HEK293 (cell line): ENCODE measurements around the gene ETV4.

Experiments
- BCL11A ChIP-seq: fragments of 450-650 bp; formaldehyde crosslinking; IDR thresholded peaks from 2 replicates; pipeline ENCODE4 v1.5.1; 2016; ENCODE audit warnings: low read depth, missing biosample characterization, missing genetic modification characterization
- EGR2 ChIP-seq: fragments of 450-650 bp; formaldehyde crosslinking; IDR thresholded peaks from 2 replicates; pipeline ENCODE4 v1.5.1; 2016; ENCODE audit warnings: low read depth, missing biosample characterization, missing genetic modification characterization
- GLIS2 ChIP-seq: fragments of 450-650 bp; formaldehyde crosslinking; IDR thresholded peaks from 2 replicates; pipeline ENCODE4 v1.5.1; 2016; ENCODE audit warnings: missing biosample characterization, missing genetic modification characterization
- KLF10 ChIP-seq: fragments of 450-650 bp; IDR thresholded peaks from 2 replicates; pipeline ENCODE4 v1.5.1; 2018; ENCODE audit warnings: missing biosample characterization, mild to moderate bottlenecking, missing genetic modification characterization
- KLF9 ChIP-seq: fragments of 450-650 bp; formaldehyde crosslinking; IDR thresholded peaks from 2 replicates; pipeline ENCODE4 v1.5.1; 2016; ENCODE audit warnings: missing biosample characterization, missing genetic modification characterization, low read depth
- SALL2 ChIP-seq: fragments of 450-650 bp; formaldehyde crosslinking; IDR thresholded peaks from 2 replicates; pipeline ENCODE4 v1.5.0; 2017; ENCODE audit warnings: missing biosample characterization, mild to moderate bottlenecking, missing genetic modification characterization, borderline replicate concordance
- SETDB1 ChIP-seq: IDR thresholded peaks from one replicate; pipeline ENCODE4 v1.6.1; 2017; ENCODE audit warnings: mild to moderate bottlenecking, low read length, moderate library complexity, mixed read lengths; ENCODE audit not compliant: insufficient read length
- SP2 ChIP-seq: fragments of 450-650 bp; formaldehyde crosslinking; IDR thresholded peaks from 2 replicates; pipeline ENCODE4 v1.5.1; 2016; ENCODE audit warnings: missing biosample characterization, missing genetic modification characterization
- ZIC2 ChIP-seq: fragments of 450-650 bp; formaldehyde crosslinking; IDR thresholded peaks from 2 replicates; pipeline ENCODE4 v1.5.1; 2016; ENCODE audit warnings: missing biosample characterization, missing genetic modification characterization
- ZNF121 ChIP-seq: fragments of 450-650 bp; formaldehyde crosslinking; IDR thresholded peaks from 2 replicates; pipeline ENCODE4 v1.5.1; 2016; ENCODE audit warnings: missing biosample characterization, missing genetic modification characterization
- ZNF214 ChIP-seq: fragments of 450-650 bp; formaldehyde crosslinking; IDR thresholded peaks from 2 replicates; pipeline ENCODE4 v1.5.1; 2017; ENCODE audit warnings: missing biosample characterization, mild to moderate bottlenecking, missing genetic modification characterization, borderline replicate concordance
- ZNF324 ChIP-seq: fragments of 450-650 bp; formaldehyde crosslinking; IDR thresholded peaks from 2 replicates; pipeline ENCODE4 v1.5.1; 2016; ENCODE audit warnings: missing biosample characterization, missing genetic modification characterization
- ZNF341 ChIP-seq: fragments of 450-650 bp; formaldehyde crosslinking; IDR thresholded peaks from 2 replicates; pipeline ENCODE4; 2016; ENCODE audit warnings: low read depth, missing biosample characterization, missing genetic modification characterization
- ZNF391 ChIP-seq: fragments of 450-650 bp; formaldehyde crosslinking; IDR thresholded peaks from 2 replicates; pipeline ENCODE4 v1.5.1; 2016; ENCODE audit warnings: low read depth, missing biosample characterization, missing genetic modification characterization, borderline replicate concordance
- ZNF558 ChIP-seq: fragments of 450-650 bp; formaldehyde crosslinking; IDR thresholded peaks from 2 replicates; pipeline ENCODE4 v1.5.1; 2016; ENCODE audit warnings: missing biosample characterization, missing genetic modification characterization
- ZNF561 ChIP-seq: fragments of 450-650 bp; IDR thresholded peaks from 2 replicates; pipeline ENCODE4 v1.5.1; 2018; ENCODE audit warnings: missing biosample characterization, missing genetic modification characterization, borderline replicate concordance
- ZNF600 ChIP-seq: fragments of 450-650 bp; formaldehyde crosslinking; IDR thresholded peaks from 2 replicates; pipeline ENCODE4 v1.5.1; 2016; ENCODE audit warnings: missing biosample characterization, missing genetic modification characterization
- ZNF629 ChIP-seq: fragments of 450-650 bp; formaldehyde crosslinking; IDR thresholded peaks from 2 replicates; pipeline ENCODE4 v1.5.1; 2017; ENCODE audit warnings: missing biosample characterization, missing genetic modification characterization
- ZNF76 ChIP-seq: fragments of 450-650 bp; formaldehyde crosslinking; IDR thresholded peaks from 2 replicates; pipeline ENCODE4; 2016; ENCODE audit warnings: low read depth, missing biosample characterization, missing genetic modification characterization, borderline replicate concordance
- ZSCAN30 ChIP-seq: fragments of 450-650 bp; IDR thresholded peaks from 2 replicates; pipeline ENCODE4 v1.5.1; 2018; ENCODE audit warnings: missing biosample characterization, mild to moderate bottlenecking, missing genetic modification characterization, moderate library complexity
- TF ChIP-seq, protein P1 (sequence below): fragments of 450-650 bp; formaldehyde crosslinking; conservative IDR thresholded peaks from 2 replicates; pipeline ENCODE4 v1.5.1; 2016; ENCODE audit warnings: low read depth, missing biosample characterization, missing genetic modification characterization
- TF ChIP-seq, protein P2 (sequence below): IDR thresholded peaks from 2 replicates; pipeline ENCODE4 v1.6.1; 2011; ENCODE audit warnings: mild to moderate bottlenecking, low read depth, low read length, borderline replicate concordance
- TF ChIP-seq, protein P3 (sequence below): fragments of 450-650 bp; formaldehyde crosslinking; IDR thresholded peaks from 2 replicates; pipeline ENCODE4 v1.5.1; 2016; ENCODE audit warnings: missing biosample characterization, missing genetic modification characterization
- TF ChIP-seq, protein P4 (sequence below): fragments of 450-650 bp; formaldehyde crosslinking; IDR thresholded peaks from 2 replicates; pipeline ENCODE4 v1.5.1; 2016; ENCODE audit warnings: missing biosample characterization, missing genetic modification characterization
- TF ChIP-seq, protein P5 (sequence below): fragments of 450-650 bp; formaldehyde crosslinking; IDR thresholded peaks from 2 replicates; pipeline ENCODE4 v1.5.1; 2016; ENCODE audit warnings: missing biosample characterization, missing genetic modification characterization

ETV4 gene

DNA sequence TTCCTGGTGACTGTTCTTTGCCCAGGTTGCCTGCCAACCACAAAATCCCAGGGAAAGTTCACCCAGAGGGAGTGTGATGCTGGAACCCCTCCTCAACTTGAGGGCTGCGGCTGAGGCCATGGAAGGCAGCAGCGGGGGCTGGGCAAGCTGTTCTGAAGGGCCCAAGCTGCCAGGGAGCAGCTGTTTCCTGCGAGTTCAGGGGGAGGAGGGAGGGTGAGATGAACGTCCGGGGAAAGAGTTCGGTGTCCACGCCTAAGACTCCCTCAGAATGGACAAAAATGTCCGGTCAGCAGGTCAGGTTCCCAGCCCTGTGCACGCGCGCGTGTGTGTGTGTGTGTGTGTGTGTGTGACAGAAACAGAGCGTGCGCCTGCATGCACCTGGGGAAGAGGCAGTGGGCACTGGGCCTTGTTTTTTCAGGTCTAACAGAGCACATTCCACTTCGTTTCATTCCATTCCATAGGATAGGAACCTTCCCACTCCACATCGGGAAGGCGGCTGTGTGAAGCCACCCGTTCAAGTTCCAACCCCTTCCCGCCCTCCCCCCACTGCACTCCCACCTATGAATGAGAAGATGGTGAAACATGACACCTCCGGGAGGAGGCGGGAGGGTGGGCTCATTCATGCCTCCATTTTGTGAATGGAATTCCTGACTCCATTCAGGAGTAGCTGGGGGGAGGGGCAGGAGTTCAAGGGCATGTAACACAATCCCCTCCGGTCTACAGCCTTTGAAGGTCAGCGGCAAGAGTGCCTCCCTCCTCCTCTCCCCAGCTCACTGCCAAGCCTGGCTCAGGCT lies 15.7 kb downstream of the ETV4 start (continued):
- TF ChIP-seq, protein P1, sequence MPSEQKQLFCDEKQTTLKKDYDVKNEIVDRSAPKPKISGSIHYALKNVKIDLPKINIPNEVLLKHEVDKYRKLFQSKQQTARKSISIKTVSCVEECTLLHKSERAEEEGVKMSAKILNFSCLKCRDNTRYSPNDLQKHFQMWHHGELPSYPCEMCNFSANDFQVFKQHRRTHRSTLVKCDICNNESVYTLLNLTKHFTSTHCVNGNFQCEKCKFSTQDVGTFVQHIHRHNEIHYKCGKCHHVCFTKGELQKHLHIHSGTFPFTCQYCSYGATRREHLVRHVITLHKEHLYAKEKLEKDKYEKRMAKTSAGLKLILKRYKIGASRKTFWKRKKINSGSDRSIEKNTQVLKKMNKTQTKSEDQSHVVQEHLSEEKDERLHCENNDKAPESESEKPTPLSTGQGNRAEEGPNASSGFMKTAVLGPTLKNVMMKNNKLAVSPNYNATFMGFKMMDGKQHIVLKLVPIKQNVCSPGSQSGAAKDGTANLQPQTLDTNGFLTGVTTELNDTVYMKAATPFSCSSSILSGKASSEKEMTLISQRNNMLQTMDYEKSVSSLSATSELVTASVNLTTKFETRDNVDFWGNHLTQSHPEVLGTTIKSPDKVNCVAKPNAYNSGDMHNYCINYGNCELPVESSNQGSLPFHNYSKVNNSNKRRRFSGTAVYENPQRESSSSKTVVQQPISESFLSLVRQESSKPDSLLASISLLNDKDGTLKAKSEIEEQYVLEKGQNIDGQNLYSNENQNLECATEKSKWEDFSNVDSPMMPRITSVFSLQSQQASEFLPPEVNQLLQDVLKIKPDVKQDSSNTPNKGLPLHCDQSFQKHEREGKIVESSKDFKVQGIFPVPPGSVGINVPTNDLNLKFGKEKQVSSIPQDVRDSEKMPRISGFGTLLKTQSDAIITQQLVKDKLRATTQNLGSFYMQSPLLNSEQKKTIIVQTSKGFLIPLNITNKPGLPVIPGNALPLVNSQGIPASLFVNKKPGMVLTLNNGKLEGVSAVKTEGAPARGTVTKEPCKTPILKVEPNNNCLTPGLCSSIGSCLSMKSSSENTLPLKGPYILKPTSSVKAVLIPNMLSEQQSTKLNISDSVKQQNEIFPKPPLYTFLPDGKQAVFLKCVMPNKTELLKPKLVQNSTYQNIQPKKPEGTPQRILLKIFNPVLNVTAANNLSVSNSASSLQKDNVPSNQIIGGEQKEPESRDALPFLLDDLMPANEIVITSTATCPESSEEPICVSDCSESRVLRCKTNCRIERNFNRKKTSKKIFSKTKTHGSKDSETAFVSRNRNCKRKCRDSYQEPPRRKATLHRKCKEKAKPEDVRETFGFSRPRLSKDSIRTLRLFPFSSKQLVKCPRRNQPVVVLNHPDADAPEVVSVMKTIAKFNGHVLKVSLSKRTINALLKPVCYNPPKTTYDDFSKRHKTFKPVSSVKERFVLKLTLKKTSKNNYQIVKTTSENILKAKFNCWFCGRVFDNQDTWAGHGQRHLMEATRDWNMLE, result no peak
- TF ChIP-seq ZNF76 (tag by site-specific recombination), result peak; percentile 75; the same call in 1 of the 2 replicates
- peak; percentile 47; the same call in 1 of the 2 replicates for TF ChIP-seq ZNF324 (tag by site-specific recombination)
- TF ChIP-seq ZNF558 (tag by site-specific recombination), result no peak
- no peak for TF ChIP-seq ZNF121
- TF ChIP-seq, protein P2, sequence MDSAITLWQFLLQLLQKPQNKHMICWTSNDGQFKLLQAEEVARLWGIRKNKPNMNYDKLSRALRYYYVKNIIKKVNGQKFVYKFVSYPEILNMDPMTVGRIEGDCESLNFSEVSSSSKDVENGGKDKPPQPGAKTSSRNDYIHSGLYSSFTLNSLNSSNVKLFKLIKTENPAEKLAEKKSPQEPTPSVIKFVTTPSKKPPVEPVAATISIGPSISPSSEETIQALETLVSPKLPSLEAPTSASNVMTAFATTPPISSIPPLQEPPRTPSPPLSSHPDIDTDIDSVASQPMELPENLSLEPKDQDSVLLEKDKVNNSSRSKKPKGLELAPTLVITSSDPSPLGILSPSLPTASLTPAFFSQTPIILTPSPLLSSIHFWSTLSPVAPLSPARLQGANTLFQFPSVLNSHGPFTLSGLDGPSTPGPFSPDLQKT, result no peak
- TF ChIP-seq ZNF629, result peak; percentile 82
- peak; percentile 90 for TF ChIP-seq BCL11A (tag by site-specific recombination)
- TF ChIP-seq, protein P3, sequence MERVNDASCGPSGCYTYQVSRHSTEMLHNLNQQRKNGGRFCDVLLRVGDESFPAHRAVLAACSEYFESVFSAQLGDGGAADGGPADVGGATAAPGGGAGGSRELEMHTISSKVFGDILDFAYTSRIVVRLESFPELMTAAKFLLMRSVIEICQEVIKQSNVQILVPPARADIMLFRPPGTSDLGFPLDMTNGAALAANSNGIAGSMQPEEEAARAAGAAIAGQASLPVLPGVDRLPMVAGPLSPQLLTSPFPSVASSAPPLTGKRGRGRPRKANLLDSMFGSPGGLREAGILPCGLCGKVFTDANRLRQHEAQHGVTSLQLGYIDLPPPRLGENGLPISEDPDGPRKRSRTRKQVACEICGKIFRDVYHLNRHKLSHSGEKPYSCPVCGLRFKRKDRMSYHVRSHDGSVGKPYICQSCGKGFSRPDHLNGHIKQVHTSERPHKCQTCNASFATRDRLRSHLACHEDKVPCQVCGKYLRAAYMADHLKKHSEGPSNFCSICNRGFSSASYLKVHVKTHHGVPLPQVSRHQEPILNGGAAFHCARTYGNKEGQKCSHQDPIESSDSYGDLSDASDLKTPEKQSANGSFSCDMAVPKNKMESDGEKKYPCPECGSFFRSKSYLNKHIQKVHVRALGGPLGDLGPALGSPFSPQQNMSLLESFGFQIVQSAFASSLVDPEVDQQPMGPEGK (tag by site-specific recombination), result peak; percentile 95
- peak; percentile 89 for TF ChIP-seq KLF10 (tag by site-specific recombination)
- TF ChIP-seq EGR2 (tag by site-specific recombination), result peak; percentile 94
- no peak for TF ChIP-seq ZIC2 (tag by site-specific recombination)
- peak; percentile 82 for TF ChIP-seq GLIS2 (tag by site-specific recombination)
- TF ChIP-seq SP2 (tag by site-specific recombination), result peak; percentile 88
- TF ChIP-seq SALL2 (tag by site-specific recombination), result no peak
- TF ChIP-seq ZNF341 (tag by site-specific recombination), result peak; percentile 95
- peak; percentile 97 for TF ChIP-seq ZNF600 (tag by site-specific recombination)
- 0 out of 2 replicates have a peak, but pooled peaks have one; percentile 45 for TF ChIP-seq ZNF561 (tag by site-specific recombination)
- no peak for TF ChIP-seq SETDB1
- TF ChIP-seq ZSCAN30 (tag by site-specific recombination), result peak; percentile 66; the same call in 1 of the 2 replicates
- peak; percentile 80 for TF ChIP-seq KLF9 (tag by site-specific recombination)
- no peak for TF ChIP-seq ZNF214 (tag by site-specific recombination)
- TF ChIP-seq, protein P4, sequence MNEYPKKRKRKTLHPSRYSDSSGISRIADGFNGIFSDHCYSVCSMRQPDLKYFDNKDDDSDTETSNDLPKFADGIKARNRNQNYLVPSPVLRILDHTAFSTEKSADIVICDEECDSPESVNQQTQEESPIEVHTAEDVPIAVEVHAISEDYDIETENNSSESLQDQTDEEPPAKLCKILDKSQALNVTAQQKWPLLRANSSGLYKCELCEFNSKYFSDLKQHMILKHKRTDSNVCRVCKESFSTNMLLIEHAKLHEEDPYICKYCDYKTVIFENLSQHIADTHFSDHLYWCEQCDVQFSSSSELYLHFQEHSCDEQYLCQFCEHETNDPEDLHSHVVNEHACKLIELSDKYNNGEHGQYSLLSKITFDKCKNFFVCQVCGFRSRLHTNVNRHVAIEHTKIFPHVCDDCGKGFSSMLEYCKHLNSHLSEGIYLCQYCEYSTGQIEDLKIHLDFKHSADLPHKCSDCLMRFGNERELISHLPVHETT (tag by site-specific recombination), result peak; percentile 83; the same call in 1 of the 2 replicates
- TF ChIP-seq, protein P5, sequence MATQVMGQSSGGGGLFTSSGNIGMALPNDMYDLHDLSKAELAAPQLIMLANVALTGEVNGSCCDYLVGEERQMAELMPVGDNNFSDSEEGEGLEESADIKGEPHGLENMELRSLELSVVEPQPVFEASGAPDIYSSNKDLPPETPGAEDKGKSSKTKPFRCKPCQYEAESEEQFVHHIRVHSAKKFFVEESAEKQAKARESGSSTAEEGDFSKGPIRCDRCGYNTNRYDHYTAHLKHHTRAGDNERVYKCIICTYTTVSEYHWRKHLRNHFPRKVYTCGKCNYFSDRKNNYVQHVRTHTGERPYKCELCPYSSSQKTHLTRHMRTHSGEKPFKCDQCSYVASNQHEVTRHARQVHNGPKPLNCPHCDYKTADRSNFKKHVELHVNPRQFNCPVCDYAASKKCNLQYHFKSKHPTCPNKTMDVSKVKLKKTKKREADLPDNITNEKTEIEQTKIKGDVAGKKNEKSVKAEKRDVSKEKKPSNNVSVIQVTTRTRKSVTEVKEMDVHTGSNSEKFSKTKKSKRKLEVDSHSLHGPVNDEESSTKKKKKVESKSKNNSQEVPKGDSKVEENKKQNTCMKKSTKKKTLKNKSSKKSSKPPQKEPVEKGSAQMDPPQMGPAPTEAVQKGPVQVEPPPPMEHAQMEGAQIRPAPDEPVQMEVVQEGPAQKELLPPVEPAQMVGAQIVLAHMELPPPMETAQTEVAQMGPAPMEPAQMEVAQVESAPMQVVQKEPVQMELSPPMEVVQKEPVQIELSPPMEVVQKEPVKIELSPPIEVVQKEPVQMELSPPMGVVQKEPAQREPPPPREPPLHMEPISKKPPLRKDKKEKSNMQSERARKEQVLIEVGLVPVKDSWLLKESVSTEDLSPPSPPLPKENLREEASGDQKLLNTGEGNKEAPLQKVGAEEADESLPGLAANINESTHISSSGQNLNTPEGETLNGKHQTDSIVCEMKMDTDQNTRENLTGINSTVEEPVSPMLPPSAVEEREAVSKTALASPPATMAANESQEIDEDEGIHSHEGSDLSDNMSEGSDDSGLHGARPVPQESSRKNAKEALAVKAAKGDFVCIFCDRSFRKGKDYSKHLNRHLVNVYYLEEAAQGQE (tag by site-specific recombination), result 0 out of 2 replicates have a peak, but pooled peaks have one; percentile 16
- no peak for TF ChIP-seq ZNF391 (tag by site-specific recombination)
